ENCODE results near the gene TRAF2.
"Not testable (repeated sequence)": the region's sequence is repeated elsewhere in the genome, so short reads cannot be mapped to it uniquely, and the experiment has no call there.

TRAF2 gene

DNA sequence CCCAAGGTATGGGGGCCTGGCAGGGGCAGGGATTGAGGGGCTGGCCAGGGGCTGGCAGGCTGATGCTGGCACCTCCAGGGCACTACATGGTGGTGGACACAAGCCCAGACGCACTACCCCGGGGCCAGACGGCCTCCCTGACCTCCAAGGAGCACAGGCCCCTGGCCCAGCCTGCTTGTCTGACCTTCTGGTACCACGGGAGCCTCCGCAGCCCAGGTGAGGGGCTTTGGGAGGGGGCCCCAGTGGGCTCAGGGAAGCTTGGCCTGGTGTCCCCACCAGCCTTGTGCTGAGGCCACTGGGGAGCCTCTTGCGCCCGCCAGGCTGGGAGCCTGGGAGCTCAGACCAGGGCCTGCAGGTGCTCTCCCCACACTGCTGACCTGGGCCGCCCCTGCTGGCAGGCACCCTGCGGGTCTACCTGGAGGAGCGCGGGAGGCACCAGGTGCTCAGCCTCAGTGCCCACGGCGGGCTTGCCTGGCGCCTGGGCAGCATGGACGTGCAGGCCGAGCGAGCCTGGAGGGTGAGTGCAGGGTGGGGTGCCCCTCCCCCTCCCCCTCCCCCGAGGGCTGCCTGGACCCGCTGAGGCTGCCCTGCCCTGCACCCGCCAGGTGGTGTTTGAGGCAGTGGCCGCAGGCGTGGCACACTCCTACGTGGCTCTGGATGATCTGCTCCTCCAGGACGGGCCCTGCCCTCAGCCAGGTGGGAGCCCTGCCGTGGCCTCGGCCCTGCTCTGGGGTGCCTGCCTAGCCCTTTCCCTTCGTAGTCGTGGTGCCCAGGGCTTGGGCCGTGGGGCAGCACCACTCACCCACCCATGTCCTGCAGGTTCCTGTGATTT lies 28.5 kb upstream of the TRAF2 start:
- DNase-seq (ENCODE audit: low spot score) = peak; percentile 43

DNA sequence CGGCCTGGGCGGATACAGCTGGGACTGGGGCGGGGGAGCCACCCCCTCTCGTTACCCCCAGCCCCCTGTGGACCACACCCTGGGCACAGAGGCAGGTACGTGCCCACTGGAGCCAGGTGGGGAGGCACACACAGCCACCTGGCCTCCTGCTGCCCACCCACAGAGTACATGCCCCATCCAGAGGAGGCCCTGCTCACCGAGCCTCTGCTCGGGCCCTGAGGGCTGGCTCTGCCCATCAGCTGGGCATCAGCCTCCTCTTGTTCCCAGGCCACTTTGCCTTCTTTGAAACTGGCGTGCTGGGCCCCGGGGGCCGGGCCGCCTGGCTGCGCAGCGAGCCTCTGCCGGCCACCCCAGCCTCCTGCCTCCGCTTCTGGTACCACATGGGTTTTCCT lies 27.9 kb upstream of the TRAF2 start:
- no peak for DNase-seq (ENCODE audit: low spot score)

DNA sequence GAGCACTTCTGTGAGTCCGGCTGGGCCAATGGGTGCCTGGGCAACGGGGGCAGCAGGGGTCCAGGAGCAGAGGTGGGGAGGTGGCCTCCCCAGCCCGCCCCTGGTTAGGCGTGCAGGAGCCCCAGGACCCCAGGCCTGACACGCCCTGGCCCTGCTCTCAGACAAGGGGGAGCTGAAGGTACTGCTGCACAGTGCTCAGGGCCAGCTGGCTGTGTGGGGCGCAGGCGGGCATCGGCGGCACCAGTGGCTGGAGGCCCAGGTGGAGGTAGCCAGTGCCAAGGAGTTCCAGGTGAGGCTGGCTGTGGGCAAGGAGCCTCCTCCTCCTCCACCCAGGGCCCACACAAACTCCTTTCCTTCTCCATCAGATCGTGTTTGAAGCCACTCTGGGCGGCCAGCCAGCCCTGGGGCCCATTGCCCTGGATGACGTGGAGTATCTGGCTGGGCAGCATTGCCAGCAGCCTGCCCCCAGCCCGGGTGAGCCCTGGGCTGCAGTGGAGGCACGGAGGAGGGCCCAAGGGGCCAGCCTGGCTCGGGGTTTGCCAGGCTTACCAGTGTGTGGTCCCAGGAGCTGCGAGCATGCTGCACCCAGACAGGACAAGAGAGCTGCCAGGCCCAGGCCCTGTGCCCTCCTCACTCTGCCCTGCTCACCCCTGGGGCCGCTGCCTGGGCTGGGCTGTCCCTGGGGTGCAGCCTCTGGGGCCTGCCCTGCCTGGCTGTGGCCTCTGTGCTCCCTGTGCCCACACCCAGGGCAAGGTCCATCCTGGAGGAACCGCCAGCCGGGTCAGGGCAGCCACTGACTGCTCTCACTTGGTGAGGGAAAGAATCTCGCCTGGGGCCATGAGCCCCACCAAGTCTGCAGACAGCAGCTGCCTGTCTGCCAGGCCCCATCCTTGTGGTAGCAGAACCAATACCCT lies 27.2 kb upstream of the TRAF2 start:
- no peak for DNase-seq (ENCODE audit: low spot score)

DNA sequence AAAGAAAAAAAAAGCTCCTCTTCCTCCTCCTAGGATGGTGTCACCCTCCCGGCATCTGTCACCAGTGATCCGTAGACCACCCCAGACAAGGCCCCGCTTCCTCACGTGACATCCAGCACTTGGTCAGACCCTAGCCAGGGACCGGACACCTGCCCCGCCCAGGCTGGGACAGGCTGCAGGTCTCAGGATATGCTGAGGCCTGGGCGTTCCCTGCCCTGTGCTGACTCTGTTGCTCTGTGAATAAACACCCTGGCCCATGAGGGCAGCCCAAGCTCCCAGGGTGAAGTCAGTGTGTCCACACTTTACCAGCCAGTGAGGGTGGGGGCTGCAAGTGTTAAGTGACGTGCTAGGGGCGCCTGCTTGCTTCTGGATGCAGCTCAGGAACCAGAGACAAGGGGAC lies 25.8 kb upstream of the TRAF2 start:
- DNase-seq (ENCODE audit: low spot score) = no peak

DNA sequence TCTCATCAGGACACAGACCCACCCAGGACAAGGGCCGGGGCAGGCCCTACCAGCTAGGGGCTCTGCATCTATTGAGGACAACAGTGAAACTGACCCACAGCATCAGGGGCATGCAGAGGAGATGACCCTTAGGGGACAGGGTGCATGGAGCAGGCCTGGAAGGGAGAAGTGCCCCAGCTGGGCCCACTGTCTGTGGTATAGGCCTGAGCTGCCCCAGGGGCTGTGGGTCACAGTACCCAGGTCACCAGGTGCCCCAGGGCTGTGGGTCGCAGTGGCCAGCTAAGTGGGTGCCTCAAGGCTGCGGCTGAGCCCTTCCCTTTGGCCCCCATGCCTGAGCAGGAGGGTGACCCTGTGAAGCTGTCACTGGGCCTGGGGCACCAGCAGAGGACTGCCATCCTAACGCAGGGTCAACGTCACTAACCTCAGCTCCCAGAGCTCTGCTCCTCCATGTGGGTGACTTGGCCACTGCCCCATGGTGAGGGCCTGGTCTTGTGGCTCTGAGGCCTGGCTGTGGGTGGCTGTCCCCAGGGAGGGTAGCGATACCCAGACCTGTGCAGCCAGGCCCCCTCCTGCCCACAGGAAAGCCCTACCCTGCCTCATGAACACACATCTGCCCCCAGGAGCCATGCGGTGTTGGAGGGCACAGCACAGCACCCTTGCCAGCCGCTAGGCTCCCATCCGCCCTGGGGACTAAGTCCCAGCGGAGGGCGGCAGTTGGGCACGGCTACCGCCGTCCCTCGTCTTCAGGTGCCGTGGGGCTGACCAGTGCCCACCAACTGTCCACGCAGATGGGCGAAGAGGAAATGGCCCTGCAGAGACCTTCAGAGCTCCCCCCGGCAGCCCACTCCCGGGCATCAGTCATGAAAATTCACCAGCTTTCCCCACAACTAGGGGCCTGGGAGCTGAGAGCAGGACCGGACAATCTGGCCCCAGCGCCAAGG lies 25.1 kb upstream of the TRAF2 start:
- DNase-seq (ENCODE audit: low spot score) = no peak

DNA sequence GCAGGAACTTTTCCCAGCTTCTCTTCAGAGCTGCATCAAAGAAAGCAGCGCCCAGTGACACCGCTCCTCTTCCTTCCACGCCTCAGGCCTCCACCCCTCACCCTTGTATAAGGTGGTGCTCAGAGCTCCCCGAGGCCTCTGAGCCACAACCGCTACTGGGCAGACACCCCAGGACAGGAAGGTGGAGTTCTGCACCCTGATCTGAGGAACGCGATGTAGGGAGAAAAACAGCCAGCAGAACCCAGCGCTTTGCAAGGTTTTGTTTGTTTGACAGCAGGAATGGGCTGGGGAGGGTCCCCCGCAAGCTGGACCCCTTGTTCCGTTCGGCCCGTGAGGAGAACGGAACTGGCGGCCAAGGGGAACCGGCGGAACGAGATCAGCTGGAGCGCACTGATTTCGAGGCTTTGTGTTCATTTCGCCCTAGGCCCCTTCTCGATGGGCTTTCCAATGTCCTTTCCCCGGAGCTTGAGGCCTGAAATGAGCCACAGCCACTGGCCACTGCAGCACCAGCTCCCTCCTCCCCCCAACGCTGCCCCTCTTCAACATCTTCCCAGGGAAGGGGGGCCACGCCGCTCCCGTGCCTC lies 24.4 kb upstream of the TRAF2 start:
- DNase-seq (ENCODE audit: low spot score) = no peak

DNA sequence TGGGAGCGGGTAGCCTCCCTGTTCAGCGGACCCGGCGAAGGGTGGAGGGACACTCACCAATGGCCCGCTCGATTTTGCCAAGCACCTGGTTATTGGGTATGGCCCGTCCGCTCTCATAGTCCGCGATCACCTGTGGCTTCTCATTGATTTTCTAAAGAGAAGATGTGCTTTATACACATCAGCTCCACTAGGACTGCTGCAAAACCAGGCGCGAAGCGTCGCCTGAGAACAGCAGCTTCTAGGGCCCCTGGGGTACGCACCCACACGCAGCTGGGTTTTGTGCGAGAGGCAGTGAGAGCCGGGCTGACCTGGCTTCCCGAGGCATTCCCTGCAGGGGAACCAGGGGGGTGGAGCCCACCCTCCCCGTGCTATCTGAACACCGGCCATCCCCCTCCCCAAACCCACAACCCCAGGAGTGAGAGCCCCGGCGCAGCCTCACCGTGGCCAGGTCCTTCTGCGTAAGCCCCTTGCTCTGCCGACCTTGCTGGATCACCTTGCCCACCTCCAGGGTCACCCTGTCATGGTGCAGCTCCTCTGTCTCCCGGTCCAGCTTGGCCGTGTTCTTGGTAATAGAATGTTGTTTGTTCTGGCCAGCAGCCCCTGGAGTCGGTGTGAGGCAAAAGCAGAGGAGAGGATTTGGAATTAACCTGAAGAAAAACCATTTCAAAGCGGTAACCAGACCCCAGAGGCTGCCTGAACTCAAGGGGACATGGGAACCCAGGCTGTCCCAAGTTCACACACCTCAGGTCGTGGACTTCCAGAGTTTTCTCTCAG lies 23.3 kb upstream of the TRAF2 start:
- no peak for DNase-seq (ENCODE audit: low spot score)

DNA sequence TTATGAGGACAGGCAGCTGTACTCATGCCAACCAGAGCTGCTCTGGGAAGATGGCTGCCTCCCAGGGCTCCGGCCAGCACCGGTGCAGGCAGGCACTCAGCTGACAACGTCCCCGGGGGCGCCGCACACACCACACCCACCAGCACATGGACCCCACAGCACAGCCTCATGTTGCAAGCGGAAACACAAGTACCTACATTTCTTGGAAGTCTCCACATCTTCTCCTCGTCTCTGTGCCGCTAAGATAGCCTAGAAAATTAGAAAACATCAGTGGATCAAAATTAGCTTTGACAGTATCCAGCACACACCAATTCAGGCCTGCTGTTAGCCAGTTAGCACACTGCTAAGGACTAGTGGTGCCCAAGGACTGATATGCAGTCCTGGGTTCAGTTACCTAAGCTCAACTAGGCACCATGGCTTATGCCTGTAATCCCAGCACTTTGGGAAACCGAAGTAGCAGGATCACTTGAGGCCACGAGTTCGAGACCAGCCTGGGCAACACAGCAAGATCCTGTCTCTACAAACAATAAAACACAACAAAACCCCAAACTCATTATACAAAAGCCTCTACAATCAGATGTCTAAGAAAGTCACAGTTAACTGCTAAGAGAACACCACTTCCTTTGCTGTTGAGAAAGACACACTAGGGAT lies 22.6 kb upstream of the TRAF2 start:
- no peak for DNase-seq (ENCODE audit: low spot score)

DNA sequence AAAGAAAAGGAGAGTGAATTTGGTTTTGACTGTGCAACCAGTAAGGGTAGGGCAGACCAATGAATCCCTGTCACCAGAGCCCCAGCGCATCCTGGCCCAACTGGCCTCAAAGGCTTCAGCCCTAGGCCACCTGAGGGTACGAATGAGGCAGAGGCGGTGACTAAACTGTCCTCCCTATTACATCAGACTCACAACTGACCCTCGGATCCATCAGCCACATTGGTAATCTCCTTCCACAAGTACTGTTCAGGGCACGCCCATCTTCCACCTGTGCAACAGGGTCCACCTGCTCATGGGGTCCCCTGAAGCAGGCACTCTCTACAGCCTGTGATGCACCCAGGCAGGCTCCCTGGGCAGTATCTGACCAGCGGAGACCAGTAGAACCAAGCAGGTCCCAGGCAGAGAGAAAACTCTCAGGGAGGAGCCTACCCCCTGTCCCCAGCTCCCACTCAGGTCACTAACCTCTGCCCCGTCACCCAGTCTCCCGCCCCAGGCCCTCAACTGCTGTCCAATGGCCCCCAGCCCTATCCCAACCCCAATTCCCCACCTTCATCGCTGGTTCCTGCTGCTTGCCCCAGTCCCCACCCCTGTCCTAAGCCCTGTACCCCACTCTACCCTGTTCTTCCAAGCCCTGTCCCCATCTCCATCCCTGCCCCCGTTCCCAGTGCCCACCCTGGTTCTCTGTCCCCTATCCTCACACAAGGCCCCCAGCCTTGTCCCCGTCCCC lies 21.1 kb upstream of the TRAF2 start:
- no peak for DNase-seq (ENCODE audit: low spot score)

DNA sequence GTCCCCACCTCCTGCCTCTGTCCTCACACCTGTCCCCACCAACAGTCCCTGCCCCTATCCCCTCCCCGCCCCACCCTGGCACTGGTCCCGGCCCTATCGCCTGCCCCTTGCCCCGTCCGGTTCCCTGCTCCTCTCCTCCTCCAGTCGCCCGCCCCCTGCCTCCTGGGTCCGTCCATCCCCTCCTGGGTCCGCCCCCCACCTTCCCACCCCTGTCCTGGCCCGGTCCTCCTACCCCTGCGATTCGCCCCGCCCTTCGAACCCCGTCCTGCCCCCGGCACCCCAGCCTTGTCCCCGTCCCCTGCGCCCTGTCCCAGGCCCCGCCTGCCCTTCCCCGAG lies 20.6 kb upstream of the TRAF2 start:
- DNase-seq (ENCODE audit: low spot score) = no peak

DNA sequence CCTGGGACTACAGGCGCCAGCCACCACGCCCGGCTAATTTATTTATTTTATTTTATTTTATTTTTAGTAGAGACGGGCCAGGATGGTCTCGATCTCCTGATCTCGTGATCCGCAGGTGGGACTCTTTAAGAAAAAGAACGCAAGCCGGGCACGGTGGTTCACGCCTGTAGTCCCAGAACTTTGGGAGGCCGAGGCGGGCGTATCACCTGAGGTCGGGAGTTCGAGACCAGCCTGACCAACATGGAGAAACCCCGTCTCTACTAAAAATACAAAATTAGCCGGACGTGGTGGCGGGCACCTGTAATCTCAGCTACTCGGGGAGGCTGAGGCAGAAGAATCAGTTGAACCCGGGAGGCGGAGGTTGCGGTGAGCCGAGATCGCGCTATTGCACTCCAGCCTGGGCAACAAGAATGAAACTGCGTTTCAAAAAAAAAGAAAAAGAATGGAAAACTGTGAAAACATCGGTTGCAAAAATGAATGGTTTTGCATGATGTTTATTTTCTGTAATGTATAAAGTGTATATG lies 19.4 kb upstream of the TRAF2 start:
- not testable (repeated sequence) for DNase-seq (ENCODE audit: low spot score)

DNA sequence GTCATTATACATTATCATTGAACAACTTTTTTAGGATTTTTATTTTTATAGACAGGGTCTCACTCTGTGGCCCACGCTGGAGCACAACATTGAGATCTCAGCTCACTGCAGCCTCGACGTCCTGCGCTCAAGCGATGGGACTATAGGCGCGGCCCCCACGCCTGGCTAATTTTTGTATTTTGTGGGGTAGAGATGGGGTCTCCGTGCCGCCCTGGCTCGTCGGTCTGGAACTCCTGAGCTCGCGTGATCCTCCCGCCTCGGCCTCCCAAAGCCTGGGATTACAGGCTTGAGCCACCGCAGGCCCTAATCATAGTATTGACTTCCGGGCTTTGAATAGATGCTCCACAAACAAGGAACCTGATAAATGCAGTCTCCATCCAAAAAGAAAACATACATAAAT lies 18.8 kb upstream of the TRAF2 start:
- DNase-seq (ENCODE audit: low spot score) = no peak

DNA sequence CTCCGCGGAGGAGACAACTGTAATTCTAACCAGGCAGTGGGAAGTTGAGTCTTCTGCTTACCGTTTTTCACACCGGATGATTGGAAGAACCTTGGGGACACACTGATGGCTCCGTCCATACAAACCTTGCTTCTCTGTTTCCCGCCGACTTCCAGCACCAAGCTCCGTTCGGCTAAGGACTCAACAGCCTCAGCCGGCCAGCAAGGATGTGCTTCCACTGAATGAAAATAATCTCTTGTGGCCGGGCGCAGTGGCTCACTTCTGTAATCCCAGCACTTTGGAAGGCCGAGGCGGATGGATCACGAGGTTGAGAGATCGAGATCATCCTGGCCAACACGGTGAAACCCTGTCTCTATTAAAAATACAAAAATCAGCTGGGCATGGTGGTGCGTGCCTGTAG lies 18.4 kb upstream of the TRAF2 start:
- no peak for DNase-seq (ENCODE audit: low spot score)

DNA sequence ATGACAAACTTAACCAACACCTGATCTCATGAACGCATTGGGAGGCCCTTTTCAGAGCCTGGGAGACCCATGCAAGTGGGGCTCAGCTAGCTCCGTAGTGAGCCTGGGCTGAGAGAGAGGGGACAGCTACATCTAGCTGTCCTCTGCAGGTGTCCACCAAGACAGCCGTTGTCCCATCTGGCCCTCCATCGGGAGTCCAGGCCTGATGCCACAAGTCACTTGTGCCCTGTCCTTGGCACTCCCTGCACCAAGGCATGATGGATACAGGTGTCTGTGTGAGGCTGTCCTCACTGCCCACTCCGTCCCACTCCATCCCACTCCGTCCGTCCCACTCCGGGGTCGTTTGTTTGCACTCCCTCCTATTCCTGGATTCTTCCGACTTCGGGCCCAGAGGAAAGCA lies 17.7 kb upstream of the TRAF2 start:
- DNase-seq (ENCODE audit: low spot score) = no peak

DNA sequence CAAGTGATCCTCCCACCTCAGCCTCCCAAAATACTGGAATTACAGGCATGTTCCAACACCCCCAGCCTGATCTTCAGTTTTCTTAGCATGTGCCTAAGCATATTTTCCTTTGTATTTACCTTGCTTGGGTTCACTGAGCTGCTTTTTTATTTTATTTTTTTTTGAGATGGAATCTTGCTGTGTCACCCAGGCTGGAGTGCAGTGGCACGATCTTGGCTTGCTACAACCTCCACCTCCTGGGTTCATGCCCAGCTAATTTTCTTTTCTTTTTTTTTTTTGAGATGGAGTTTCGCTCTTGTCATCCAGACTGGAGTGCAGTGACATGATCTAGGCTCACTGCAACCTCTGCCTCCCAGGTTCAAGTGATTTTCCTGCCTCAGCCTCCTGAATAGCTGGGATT lies 16.7 kb upstream of the TRAF2 start:
- DNase-seq (ENCODE audit: low spot score) = not testable (repeated sequence)

DNA sequence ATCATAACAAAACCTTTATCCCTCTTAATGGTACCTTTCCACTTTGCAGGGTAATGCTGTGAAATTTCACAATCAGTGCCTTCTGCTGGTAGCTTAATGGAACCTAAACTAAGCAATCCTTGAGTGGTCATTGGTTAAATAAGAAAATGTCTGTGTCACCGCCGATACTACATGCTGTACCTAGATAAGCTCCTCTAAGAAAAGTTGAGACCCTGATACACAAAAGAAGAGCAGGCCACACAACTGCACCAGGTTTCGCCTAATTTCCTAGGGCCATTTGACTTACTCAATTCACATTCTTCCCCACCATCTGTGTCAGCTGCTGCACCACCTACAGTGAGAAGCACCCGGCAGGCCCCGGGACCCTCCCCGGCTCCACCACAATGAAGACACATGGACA lies 11.2 kb upstream of the TRAF2 start:
- DNase-seq (ENCODE audit: low spot score) = no peak

DNA sequence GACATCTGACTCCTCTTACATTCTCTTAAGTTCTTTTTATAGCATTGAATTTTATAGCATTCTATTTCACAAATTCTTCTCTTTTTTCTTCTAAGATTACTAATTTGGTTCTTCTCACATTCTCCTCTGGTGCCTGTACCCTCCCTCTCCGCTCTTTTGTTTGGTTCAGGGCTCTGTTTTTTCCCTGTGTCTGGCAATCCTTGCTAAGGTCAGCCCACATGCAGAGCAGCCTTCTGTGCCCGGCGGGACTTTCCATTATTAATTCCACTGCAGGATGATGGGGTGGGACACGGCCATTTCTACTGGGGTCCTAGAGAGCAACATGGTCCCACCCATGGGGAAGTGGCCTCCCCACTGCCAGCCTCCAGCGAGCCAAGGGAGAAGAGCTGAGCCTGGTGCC lies 9.8 kb upstream of the TRAF2 start:
- no peak for DNase-seq (ENCODE audit: low spot score)

DNA sequence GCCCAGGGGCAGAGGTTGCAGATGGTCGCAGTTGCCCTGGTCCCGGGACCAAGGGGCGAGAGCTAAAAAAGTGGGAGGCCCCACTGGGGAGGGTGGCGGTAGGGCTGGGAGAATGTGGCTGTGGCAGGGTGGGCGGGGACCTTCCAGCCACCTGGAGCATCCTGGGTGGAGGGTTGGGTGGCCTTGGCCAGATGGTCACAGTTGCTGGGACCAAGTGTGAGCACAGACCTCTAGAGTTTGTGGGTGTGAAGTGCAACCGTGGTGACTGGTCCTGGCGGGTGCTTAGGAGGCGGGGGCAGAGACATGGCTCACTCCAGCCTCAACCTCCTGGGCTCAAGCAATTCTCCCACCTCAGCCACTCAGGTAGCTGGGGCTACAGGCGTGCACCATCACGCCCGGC lies 5.7 kb upstream of the TRAF2 start:
- DNase-seq (ENCODE audit: low spot score) = no peak

DNA sequence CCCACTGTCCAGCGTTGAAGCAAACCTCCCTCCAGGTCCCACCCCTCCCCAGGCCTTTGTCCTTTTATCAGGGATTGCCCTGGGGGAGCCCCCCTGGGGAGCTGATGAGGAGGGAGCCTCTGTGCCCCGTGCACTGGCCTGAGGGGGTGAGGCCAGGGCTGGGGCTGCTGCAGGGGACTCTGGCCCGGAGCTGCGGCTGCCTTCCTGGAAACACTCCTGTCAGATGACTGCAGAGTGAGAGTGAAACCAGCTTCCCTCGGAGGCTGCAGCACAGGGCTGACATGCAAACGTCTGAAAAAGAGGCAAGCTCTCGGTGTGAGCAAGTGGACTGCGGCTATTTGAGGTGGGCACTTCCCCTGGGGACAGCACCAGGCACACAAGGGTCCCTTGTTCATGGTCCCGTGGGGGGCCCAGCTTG lies 4.6 kb upstream of the TRAF2 start:
- no peak for DNase-seq (ENCODE audit: low spot score)
